ENCODE data around the gene IGF2.

IGF2 gene

GRCh38 chr11:2143799-2144543 is 4.8 kb upstream of the IGF2 start:
- Histone ChIP-seq H3K27me3 (ENCODE audit: control insufficient read depth, insufficient read depth, low read length) (no peaks in the 10 kb centered on the region), H3K79me2 (no peaks in the 10 kb centered on the region), H3K36me3 (ENCODE audit: control insufficient read depth, insufficient read depth, low read length) (no peaks in the 10 kb centered on the region), H3K9me3 (ENCODE audit: control insufficient read depth, low read length) (no peaks in the 10 kb centered on the region), H3K9ac (no peak overlapping the region), H2AFZ (no peak overlapping the region), H3K4me2 (ENCODE audit: low read length) (no peak overlapping the region), H3K4me1 (no peaks in the 10 kb centered on the region), H3K4me3 (ENCODE audit: low read depth, low read length) (no peak overlapping the region), H3K27ac (no peak overlapping the region)
- TF ChIP-seq, protein P1, sequence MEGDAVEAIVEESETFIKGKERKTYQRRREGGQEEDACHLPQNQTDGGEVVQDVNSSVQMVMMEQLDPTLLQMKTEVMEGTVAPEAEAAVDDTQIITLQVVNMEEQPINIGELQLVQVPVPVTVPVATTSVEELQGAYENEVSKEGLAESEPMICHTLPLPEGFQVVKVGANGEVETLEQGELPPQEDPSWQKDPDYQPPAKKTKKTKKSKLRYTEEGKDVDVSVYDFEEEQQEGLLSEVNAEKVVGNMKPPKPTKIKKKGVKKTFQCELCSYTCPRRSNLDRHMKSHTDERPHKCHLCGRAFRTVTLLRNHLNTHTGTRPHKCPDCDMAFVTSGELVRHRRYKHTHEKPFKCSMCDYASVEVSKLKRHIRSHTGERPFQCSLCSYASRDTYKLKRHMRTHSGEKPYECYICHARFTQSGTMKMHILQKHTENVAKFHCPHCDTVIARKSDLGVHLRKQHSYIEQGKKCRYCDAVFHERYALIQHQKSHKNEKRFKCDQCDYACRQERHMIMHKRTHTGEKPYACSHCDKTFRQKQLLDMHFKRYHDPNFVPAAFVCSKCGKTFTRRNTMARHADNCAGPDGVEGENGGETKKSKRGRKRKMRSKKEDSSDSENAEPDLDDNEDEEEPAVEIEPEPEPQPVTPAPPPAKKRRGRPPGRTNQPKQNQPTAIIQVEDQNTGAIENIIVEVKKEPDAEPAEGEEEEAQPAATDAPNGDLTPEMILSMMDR (IDR thresholded peaks at IDR 0.05), result no peak

DNA sequence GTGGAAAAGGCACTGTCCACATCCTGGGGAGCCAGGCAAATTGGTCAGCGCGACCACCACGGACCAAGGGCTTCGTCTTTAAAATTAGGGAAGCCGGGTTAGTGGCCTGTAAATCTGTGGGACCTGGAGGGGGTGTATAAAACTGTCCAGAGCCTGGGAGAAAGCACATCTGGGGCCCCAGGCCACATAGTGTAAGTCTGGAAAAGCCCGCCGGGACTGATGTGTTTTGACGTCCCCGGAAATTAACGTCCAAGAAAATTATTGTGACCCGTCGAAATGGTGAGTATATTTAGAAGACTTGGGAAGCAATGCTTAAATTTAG is 4.2 kb upstream of the IGF2 start:
- Histone ChIP-seq H3K4me3 (ENCODE audit: low read depth, low read length) (no peak overlapping the region), H3K36me3 (ENCODE audit: control insufficient read depth, insufficient read depth, low read length) (no peaks in the 10 kb centered on the region), H3K4me1 (no peaks in the 10 kb centered on the region), H3K9me3 (ENCODE audit: control insufficient read depth, low read length) (no peaks in the 10 kb centered on the region), H3K27ac (no peak overlapping the region), H3K4me2 (ENCODE audit: low read length) (no peak overlapping the region), H2AFZ (no peak overlapping the region), H3K27me3 (ENCODE audit: control insufficient read depth, insufficient read depth, low read length) (no peaks in the 10 kb centered on the region), H3K9ac (no peak overlapping the region), H3K79me2 (no peaks in the 10 kb centered on the region)
- TF ChIP-seq, protein P1 (IDR thresholded peaks at IDR 0.05), result no peak

GRCh38 chr11:2142762-2143202 is 3.6 kb upstream of the IGF2 start:
- no peak overlapping the region for H3K27ac ChIP-seq
- H3K79me2 ChIP-seq, result no peaks in the 10 kb centered on the region
- H3K4me3 ChIP-seq (ENCODE audit: low read depth, low read length), result no peak overlapping the region
- no peak overlapping the region for H3K4me2 ChIP-seq (ENCODE audit: low read length)
- no peaks in the 10 kb centered on the region for H3K27me3 ChIP-seq (ENCODE audit: control insufficient read depth, insufficient read depth, low read length)
- no peaks in the 10 kb centered on the region for H3K36me3 ChIP-seq (ENCODE audit: control insufficient read depth, insufficient read depth, low read length)
- TF ChIP-seq, protein P1 (IDR thresholded peaks at IDR 0.05), result no peak
- no peaks in the 10 kb centered on the region for H3K9me3 ChIP-seq (ENCODE audit: control insufficient read depth, low read length)
- no peak overlapping the region for H2AFZ ChIP-seq
- H3K4me1 ChIP-seq, result no peaks in the 10 kb centered on the region
- no peak overlapping the region for H3K9ac ChIP-seq

- H3K27ac ChIP-seq, result no peak overlapping the region
- H3K4me3 ChIP-seq (ENCODE audit: low read depth, low read length), result no peak overlapping the region
- H2AFZ ChIP-seq, result no peak overlapping the region
- H3K9ac ChIP-seq, result no peak overlapping the region
- H3K4me2 ChIP-seq (ENCODE audit: low read length), result no peak overlapping the region
- no peaks in the 10 kb centered on the region for H3K27me3 ChIP-seq (ENCODE audit: control insufficient read depth, insufficient read depth, low read length)
- H3K79me2 ChIP-seq, result no peaks in the 10 kb centered on the region
- no peaks in the 10 kb centered on the region for H3K4me1 ChIP-seq
- TF ChIP-seq, protein P1 (IDR thresholded peaks at IDR 0.05), result no peak
- no peaks in the 10 kb centered on the region for H3K36me3 ChIP-seq (ENCODE audit: control insufficient read depth, insufficient read depth, low read length)
- no peaks in the 10 kb centered on the region for H3K9me3 ChIP-seq (ENCODE audit: control insufficient read depth, low read length)
Measured at GRCh38 chr11:2142300-2142759, 3.1 kb upstream of the IGF2 start.

Data from parathyroid adenoma (tissue), 2 donors.